GM12864 (cell line): ENCODE data around the gene AOC1.

Experiments used
- DNase-seq: peaks from one replicate; pipeline ENCODE4 v3.0.0-alpha.2; 2011; ENCODE audit warnings: low read depth
- H3K4me3 ChIP-seq: 2 replicates; pipeline ENCODE4 v1.5.1; 2011; ENCODE audit warnings: mild to moderate bottlenecking, low read depth, low read length, control low read depth
- CTCF ChIP-seq: IDR thresholded peaks from 2 replicates; pipeline ENCODE4 v1.5.1; 2011; ENCODE audit warnings: low read depth, mild to moderate bottlenecking, moderate library complexity, low read length, control low read depth, inconsistent platforms; ENCODE audit errors: missing control alignments

AOC1 gene

GRCh38 chr7:150848111-150848510 lies 4.2 kb upstream of the AOC1 start:
- H3K4me3 ChIP-seq, result no peak overlapping the region
- no peak for DNase-seq

GRCh38 chr7:150848561-150849115 lies 3.7 kb upstream of the AOC1 start:
- no peak for TF ChIP-seq CTCF
- no peak overlapping the region for H3K4me3 ChIP-seq
- DNase-seq, result no peak

More at GRCh38 chr7:150848111-150848510, 4.2 kb upstream of the AOC1 start:
- TF ChIP-seq CTCF, result no peak

- H3K4me3 ChIP-seq, result no peak overlapping the region
- TF ChIP-seq CTCF, result no peak
- DNase-seq, result no peak
These were observed 3.0 kb upstream of the AOC1 start for GRCh38 chr7:150849204-150849775.

GRCh38 chr7:150850273-150850672 lies 2.0 kb upstream of the AOC1 start:
- TF ChIP-seq CTCF, result no peak
- no peak for DNase-seq
- H3K4me3 ChIP-seq, result no peak overlapping the region

GRCh38 chr7:150851492-150852370 lies 586 bp upstream of the AOC1 start:
- H3K4me3 ChIP-seq, result no peak overlapping the region
- DNase-seq, result no peak
- no peak for TF ChIP-seq CTCF

GRCh38 chr7:150854066-150855000 lies 2.0 kb downstream of the AOC1 start:
- no peak for TF ChIP-seq CTCF
- DNase-seq, result no peak
- no peak overlapping the region for H3K4me3 ChIP-seq
